HG03159 (cell line): ENCODE data around the gene PRRG2.
A peak's percentile ranks its signal among the peaks of the same experiment; 100 is the strongest.

Experiments
- ATAC-seq: cut with Tn5 transposase; IDR thresholded peaks from one replicate; pipeline ENCODE4 v1.9.1; 2021; ENCODE audit warnings: mild to moderate bottlenecking, moderate library complexity; ENCODE audit not compliant: unreplicated experiment

The PRRG2 gene

DNA sequence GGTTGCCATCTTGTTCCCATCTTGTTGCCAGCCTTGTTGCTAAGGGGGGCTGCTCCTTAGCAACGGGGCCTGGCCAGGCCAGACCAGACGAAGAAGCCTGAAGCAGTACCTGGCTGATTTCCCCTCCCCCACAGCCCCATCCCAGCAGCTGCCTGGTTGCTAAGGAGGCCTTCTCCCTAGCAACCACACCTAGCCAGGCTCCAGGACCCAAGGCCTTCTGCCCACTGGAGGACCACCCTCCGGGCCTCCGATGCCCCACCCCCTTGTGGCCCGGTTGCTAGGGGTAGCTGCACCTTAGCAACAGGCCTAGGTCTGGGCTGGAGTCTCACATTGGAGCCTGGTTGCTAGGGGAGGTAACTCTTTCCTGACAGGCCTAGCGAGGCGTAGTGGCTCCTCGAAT, 3.9 kb downstream of the PRRG2 start:
- ATAC-seq = no peak

- no peak for ATAC-seq
These were observed 6.1 kb downstream of the PRRG2 start for GRCh38 chr19:49587227-49587626.

- ATAC-seq = no peak
These were observed 7.4 kb downstream of the PRRG2 start for GRCh38 chr19:49588365-49589122.

- ATAC-seq = no peak
These were observed 8.4 kb downstream of the PRRG2 start for GRCh38 chr19:49589502-49589905.

DNA sequence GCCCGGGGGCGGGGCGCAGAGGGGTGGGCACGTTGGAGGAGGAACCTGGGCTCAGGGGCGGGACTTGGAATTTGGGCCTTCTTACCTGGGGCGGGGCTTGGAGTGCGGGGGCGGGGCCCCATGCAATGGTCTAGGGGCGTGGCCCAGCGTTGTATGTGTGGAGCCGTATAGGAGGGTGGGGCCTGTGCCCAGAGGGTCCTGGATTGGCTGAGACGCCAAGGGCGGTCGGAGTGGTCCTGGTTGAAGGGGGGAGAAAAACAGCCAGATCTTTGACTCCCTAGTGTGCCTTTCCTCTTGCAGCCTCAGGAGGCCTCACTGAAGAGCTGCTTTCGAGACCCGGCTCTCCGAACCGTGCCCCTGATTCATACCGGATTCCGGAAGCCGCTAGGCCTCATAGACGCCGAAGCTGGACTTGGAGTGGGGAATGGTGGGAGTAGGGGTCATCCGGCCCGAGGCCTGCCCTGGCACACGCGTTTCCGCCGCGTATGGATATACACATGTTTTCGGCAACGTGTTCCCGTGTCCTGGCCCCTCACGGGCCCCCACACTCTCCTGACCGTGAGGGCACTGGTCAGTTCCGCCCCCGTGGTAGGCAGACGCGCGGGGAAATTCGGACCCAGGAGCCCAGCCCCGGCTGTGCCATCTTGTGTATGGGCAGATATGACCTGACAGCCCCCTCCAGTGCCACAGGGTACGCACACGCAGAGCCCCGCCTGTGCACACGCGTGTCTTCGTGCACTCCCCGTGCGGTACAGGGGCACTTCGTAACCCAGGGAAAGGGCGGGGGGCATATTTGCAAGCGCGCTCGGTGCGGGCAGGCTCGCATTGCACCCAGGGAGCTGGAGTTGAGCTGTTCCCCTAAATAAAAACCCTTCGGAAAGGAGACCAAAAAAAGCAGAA, 9.2 kb downstream of the PRRG2 start:
- peak; percentile 68 for ATAC-seq

DNA sequence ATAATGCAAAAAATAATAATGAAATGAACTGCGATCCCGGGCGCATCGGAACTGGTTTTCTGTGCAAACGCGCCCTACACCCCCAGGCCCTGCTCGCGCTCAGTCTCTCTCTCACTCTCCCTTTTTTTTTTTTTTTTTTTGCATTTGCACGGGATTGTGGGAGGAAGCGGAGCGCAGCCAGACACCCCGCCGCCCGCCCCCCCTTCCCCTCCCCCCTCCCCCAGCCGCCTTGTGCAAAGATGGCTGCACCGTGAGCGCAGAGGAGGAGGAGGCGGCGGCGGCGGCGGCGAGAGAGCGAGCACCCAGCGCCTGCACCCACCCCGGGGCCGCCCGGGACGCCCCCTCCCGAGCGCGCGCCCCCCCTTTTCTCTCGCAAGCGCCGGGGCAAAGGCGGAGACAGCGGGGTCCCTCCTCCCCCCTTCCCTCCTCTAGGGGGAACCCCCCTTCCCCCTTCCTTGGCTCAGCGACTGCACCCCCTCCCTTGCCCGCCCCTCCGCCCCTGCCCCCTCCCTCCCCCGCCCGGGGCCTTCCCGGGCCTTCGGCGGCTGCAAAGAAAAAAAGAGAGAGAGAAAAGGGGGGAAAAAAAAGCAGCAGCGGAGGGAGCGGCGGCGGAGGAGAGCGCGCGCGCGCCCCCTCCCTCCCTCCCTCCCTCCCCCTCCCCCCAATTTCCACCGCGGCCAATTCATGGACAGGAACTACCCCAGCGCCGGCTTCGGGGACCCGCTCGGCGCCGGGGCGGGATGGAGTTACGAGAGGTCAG, 10.0 kb downstream of the PRRG2 start, which contains the start of gene PRR12:
Gene PRR12 (plus strand): TSS at position 212 of the 760 bp plus-strand sequence. CDS start 473 bp downstream, at position 685.
- no peak for ATAC-seq

DNA sequence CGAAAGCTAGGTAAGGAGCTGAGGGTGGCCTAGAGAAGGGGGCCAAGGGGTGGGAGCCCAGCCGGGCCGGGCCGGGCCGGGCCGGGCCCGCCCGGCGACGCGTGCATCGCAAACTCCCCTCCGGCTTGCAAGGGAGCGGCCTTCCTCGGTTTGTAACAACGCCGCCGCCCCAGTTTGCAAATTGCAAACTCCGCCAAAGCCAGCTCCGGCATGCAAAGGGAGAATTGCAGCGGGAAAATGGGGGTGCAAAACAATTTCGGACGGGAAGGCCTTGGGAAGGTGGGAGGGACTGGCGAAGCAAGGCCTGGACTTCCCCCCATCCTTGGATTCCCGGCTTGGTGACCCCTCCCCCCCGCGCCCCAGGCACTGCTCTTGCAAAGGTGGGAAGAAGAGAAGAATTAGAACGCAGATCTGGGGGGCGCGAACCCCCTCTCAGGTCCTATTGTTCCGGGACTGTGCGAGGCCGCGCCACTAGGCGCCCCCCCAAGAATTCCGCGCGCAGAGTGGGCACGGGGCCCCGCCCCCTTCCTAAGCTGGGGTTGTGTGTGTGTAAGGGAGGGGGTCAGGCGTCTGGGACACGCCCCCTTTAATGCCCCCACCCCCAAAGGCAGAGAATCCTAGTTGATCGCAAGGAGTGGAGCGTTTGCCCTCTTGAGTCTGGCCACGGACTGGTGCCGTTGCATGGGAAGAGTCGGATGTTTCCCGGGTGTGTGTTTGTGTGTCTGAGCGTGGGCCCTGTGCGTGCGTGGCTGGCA, 10.8 kb downstream of the PRRG2 start:
- ATAC-seq = no peak

DNA sequence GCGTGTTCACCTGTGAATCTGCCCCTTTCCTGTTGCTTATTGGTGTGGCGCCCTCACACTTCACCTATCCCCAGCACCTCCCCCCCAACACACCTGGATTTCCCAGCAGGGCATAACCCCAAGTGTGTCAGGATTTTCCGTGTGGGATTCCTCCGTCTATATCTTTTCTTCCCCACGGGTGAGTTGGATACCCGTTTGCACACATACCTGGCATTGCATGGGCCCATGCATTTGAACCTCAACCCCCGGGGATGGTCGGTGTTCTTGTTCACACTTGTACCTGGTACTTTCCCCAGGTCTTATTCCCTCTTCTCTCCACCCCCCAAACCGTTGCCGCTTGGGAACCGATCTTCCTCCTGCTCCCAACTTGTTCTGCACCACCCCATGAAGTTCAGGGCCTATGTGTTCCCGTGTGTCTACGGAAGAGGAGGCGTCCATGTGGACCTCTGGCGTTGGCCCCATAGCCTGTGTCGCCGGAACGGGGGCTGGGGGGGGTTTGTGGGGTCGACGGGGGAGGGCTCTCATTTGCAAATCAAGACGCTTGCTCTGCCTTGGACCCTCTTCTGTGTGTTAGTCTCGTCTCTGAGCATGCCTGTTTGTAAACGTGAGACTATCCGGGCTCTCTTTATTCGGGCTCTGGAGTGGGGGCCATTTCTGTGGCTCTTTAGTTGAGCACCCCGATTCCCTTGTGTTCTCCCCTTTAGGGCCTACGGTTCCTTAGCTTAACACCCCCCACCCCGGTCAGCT, 11.5 kb downstream of the PRRG2 start:
- no peak for ATAC-seq

- peak; percentile 42 for ATAC-seq
These were observed 12.4 kb downstream of the PRRG2 start for GRCh38 chr19:49593233-49594113.

DNA sequence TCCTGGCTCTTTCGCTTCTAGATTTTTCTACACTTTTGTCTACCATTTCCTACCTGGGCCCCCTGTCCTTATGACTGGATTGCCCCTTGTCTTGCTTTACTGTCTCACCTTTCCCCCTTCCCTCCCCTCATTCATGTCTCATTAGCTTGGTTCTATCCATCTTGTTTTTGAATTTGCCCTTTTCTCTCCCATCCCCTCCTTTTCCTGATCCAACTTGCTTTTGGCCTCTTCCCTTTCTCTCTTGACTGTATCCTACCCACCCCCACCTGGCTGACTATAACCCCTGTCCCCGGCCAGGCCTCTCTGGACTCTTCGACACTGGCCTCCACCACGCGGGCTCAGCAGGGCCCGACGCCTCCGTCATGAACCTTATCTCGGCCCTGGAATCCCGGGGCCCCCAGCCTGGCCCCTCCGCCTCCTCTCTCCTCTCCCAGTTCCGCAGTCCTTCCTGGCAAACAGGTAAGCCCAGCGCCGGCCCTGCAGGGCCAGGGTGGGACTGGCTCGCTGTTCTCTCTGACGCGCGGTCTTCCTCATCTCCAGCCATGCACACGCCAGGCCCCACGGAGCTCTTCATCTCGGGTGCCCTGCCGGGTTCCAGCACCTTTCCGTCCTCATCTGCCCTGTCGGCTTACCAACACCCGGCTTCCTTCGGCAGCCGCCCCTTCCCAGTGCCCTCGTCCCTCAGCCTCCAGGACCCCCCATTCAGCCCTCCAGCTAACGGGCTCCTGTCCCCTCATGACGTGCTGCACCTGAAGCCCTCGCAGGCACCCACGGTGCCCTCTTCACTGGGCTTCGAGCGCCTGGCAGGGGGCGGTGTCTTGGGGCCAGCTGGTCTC, 13.3 kb downstream of the PRRG2 start:
- ATAC-seq = no peak

- no peak for ATAC-seq
These were observed 14.1 kb downstream of the PRRG2 start for GRCh38 chr19:49594993-49595818.

GRCh38 chr19:49595819-49596404, 14.8 kb downstream of the PRRG2 start:
- no peak for ATAC-seq

DNA sequence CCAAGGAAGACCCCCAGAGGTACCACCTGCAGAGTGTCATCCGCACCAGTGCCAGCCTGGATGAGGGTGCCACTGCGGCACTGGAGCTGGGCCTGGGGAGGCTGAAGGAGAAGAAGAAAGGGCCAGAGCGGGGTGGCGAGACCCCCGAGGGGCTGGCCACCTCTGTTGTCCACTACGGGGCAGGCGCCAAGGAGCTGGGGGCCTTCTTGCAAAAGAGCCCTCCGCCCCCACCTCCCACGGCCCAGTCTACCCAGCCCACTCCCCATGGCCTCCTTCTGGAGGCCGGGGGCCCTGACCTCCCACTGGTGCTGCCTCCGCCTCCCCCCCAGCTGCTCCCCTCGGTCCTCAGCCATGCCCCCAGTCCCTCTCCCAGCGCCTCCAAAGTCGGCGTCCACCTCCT, 15.3 kb downstream of the PRRG2 start:
- ATAC-seq = no peak

- no peak for ATAC-seq
These were observed 16.0 kb downstream of the PRRG2 start for GRCh38 chr19:49596954-49597702.

- ATAC-seq = no peak
These were observed 16.5 kb downstream of the PRRG2 start for GRCh38 chr19:49597703-49597974.
